ENCODE measurements around the gene URI1.

The URI1 gene

GRCh38 chr19:29941828-29942403 is at the start of gene URI1:
URI1 (plus strand) TSS chr19:29942239; CDS start chr19:29942548, 309 bp downstream.
- no peak for TF ChIP-seq CTCF (conservative IDR thresholded peaks at IDR 0.05; ENCODE audit: low read depth, low read length)
- H3K79me2 ChIP-seq (ENCODE audit: insufficient read depth, low read depth), result peaks cover 43% of the 10 kb centered on the region
- H3K36me3 ChIP-seq (ENCODE audit: insufficient read depth), result no peaks in the 10 kb centered on the region
- H3K4me1 ChIP-seq (ENCODE audit: low read depth, poor library complexity, severe bottlenecking), result peaks cover 23% of the 10 kb centered on the region
- no peak within 1 kb of the TSS for H3K4me3 ChIP-seq (IDR thresholded peaks at IDR 0.05; ENCODE audit: insufficient read depth, low read depth, low read length)
- H3K27me3 ChIP-seq (ENCODE audit: insufficient read depth, low read depth), result no peaks in the 10 kb centered on the region
- peak within 1 kb of the TSS; percentile 69 for H2AFZ ChIP-seq (ENCODE audit: low read depth)
- peak within 1 kb of the TSS; percentile 70 for H3K4me2 ChIP-seq
- H3K27ac ChIP-seq, result peak within 1 kb of the TSS; percentile 73
- H4K20me1 ChIP-seq (ENCODE audit: insufficient read depth), result peaks cover 5% of the 10 kb centered on the region
- peak within 1 kb of the TSS; percentile 94 for H3K9ac ChIP-seq

- H3K27ac ChIP-seq, result no peak overlapping the region
- H3K36me3 ChIP-seq (ENCODE audit: insufficient read depth), result no peaks in the 10 kb centered on the region
- H3K79me2 ChIP-seq (ENCODE audit: insufficient read depth, low read depth), result no peaks in the 10 kb centered on the region
- no peak for TF ChIP-seq CTCF (conservative IDR thresholded peaks at IDR 0.05; ENCODE audit: low read depth, low read length)
- no peaks in the 10 kb centered on the region for H3K27me3 ChIP-seq (ENCODE audit: insufficient read depth, low read depth)
- no peaks in the 10 kb centered on the region for H4K20me1 ChIP-seq (ENCODE audit: insufficient read depth)
- H2AFZ ChIP-seq (ENCODE audit: low read depth), result no peak overlapping the region
- H3K4me2 ChIP-seq, result no peak overlapping the region
- H3K9ac ChIP-seq, result no peak overlapping the region
- no peak overlapping the region for H3K4me3 ChIP-seq (IDR thresholded peaks at IDR 0.05; ENCODE audit: insufficient read depth, low read depth, low read length)
- H3K4me1 ChIP-seq (ENCODE audit: low read depth, poor library complexity, severe bottlenecking), result no peaks in the 10 kb centered on the region
Measured at GRCh38 chr19:29893606-29894284, 48.3 kb upstream of the URI1 start.

GRCh38 chr19:29896802-29897201 is 45.2 kb upstream of the URI1 start:
- Histone ChIP-seq H3K4me2 (no peak overlapping the region), H3K27ac (no peak overlapping the region), H3K79me2 (ENCODE audit: insufficient read depth, low read depth) (no peaks in the 10 kb centered on the region), H3K27me3 (ENCODE audit: insufficient read depth, low read depth) (no peaks in the 10 kb centered on the region), H3K36me3 (ENCODE audit: insufficient read depth) (no peaks in the 10 kb centered on the region), H3K4me3 (IDR thresholded peaks at IDR 0.05; ENCODE audit: insufficient read depth, low read depth, low read length) (no peak overlapping the region), H3K9ac (no peak overlapping the region), H4K20me1 (ENCODE audit: insufficient read depth) (no peaks in the 10 kb centered on the region), H3K4me1 (ENCODE audit: low read depth, poor library complexity, severe bottlenecking) (no peaks in the 10 kb centered on the region), H2AFZ (ENCODE audit: low read depth) (no peak overlapping the region)
- no peak for TF ChIP-seq CTCF (conservative IDR thresholded peaks at IDR 0.05; ENCODE audit: low read depth, low read length)

GRCh38 chr19:29897466-29897865 is 44.6 kb upstream of the URI1 start:
- no peak overlapping the region for H3K27ac ChIP-seq

More at GRCh38 chr19:29897466-29897865, 44.6 kb upstream of the URI1 start:
- no peak overlapping the region for H3K9ac ChIP-seq
- no peak overlapping the region for H3K4me3 ChIP-seq (IDR thresholded peaks at IDR 0.05; ENCODE audit: insufficient read depth, low read depth, low read length)
- no peaks in the 10 kb centered on the region for H3K4me1 ChIP-seq (ENCODE audit: low read depth, poor library complexity, severe bottlenecking)
- H3K79me2 ChIP-seq (ENCODE audit: insufficient read depth, low read depth), result no peaks in the 10 kb centered on the region
- no peaks in the 10 kb centered on the region for H4K20me1 ChIP-seq (ENCODE audit: insufficient read depth)
- no peaks in the 10 kb centered on the region for H3K36me3 ChIP-seq (ENCODE audit: insufficient read depth)
- H3K4me2 ChIP-seq, result no peak overlapping the region
- TF ChIP-seq CTCF (conservative IDR thresholded peaks at IDR 0.05; ENCODE audit: low read depth, low read length), result no peak
- no peak overlapping the region for H2AFZ ChIP-seq (ENCODE audit: low read depth)
- no peaks in the 10 kb centered on the region for H3K27me3 ChIP-seq (ENCODE audit: insufficient read depth, low read depth)

All from KMS-11 (cell line).